Measurements from ENCODE around the gene PRR13. TPM values are rescaled to one million over a fixed set of nuclear protein-coding genes. Genes with fewer than 3 reads are reported as not detected.

Gene PRR13
- total and polyA plus RNA-seq, 2 of the 13 experiments (the other 11 are each of a cell fraction or from before 2014, with no cell fraction given) = 65.0 to 102 TPM

DNA sequence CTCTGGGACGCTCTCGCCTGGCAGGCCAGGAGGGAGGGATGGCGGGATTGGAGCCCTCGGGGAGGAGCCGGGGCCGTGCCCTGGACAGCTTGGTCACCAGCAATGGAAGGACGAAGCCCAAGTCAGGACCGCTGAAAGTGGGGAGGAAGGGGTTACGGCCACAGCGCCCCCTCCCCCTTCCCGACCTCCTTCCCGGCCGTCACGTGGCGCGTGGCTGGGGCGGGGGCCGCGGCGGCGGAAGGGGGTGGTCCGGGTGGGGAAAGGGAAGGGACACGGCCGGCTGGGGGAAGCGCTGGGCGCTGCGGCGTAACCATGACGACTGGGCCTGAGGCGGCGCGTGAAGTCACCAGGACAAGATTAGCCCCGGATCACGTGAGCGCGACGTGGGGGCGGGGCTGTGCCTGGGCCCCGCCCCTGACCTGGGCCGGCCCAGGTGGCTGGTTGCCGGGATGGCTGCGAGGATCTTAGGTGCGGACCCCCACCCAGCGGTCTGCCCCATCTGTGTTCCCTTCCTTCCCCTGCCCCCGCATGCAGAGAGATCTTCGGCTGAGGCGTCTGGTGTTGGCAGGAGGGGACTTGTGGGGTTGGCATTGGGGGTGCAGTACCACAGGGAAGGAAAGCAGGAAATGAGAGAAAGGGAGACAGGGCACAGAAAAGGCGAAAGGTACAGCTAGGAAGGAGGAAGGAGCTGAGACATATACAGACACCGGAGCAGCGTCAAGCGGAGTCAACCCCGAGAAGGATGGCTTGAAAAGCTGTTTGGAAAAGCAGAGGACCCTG, 51.5 kb downstream of the PRR13 start (continued):
- TF ChIP-seq ZNF160 (CRISPR knock-in tag; IDR thresholded peaks at IDR 0.05) = no peak
- TF ChIP-seq, protein P1, sequence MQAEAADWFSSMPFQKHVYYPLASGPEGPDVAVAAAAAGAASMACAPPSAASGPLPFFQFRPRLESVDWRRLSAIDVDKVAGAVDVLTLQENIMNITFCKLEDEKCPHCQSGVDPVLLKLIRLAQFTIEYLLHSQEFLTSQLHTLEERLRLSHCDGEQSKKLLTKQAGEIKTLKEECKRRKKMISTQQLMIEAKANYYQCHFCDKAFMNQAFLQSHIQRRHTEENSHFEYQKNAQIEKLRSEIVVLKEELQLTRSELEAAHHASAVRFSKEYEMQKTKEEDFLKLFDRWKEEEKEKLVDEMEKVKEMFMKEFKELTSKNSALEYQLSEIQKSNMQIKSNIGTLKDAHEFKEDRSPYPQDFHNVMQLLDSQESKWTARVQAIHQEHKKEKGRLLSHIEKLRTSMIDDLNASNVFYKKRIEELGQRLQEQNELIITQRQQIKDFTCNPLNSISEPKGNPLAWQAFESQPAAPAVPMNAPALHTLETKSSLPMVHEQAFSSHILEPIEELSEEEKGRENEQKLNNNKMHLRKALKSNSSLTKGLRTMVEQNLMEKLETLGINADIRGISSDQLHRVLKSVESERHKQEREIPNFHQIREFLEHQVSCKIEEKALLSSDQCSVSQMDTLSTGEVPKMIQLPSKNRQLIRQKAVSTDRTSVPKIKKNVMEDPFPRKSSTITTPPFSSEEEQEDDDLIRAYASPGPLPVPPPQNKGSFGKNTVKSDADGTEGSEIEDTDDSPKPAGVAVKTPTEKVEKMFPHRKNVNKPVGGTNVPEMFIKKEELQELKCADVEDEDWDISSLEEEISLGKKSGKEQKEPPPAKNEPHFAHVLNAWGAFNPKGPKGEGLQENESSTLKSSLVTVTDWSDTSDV (CRISPR knock-in tag; IDR thresholded peaks at IDR 0.05) = 0 out of 2 replicates have a peak, but pooled peaks have one; percentile 42
- peak; percentile 51; the same call in 1 of the 2 replicates for TF ChIP-seq YEATS4 (CRISPR knock-in tag; IDR thresholded peaks at IDR 0.05; ENCODE audit: borderline replicate concordance)
- no peak for TF ChIP-seq PRPF4 (IDR thresholded peaks at IDR 0.05; ENCODE audit: low read depth, low read length, poor library complexity, severe bottlenecking)
- 0 out of 2 replicates have a peak, but pooled peaks have one; percentile 25 for TF ChIP-seq KDM5A (IDR thresholded peaks at IDR 0.05; ENCODE audit: borderline replicate concordance, low read length)
- 0 out of 2 replicates have a peak, but pooled peaks have one; percentile 29 for TF ChIP-seq MXD4 (CRISPR knock-in tag; IDR thresholded peaks at IDR 0.05)
- TF ChIP-seq MXI1 (IDR thresholded peaks at IDR 0.05; ENCODE audit: borderline replicate concordance, low read depth, low read length) = peak; percentile 85; the same call in 1 of the 3 replicates
- peak; percentile 47 for TF ChIP-seq HNRNPLL (IDR thresholded peaks at IDR 0.05; ENCODE audit: low read depth, low read length, poor library complexity, severe bottlenecking)
- 0 out of 2 replicates have a peak, but pooled peaks have one; percentile 17 for TF ChIP-seq ZNF556 (CRISPR knock-in tag; IDR thresholded peaks at IDR 0.05; ENCODE audit: borderline replicate concordance)
- TF ChIP-seq ZBTB7A (CRISPR knock-in tag; IDR thresholded peaks at IDR 0.05) = no peak; the same call in 1 of the 2 replicates
- peak; percentile 20; the same call in 1 of the 2 replicates for TF ChIP-seq PITX1 (CRISPR knock-in tag; IDR thresholded peaks at IDR 0.05)
- peak; percentile 38; the same call in 1 of the 2 replicates for TF ChIP-seq TAF1 (CRISPR knock-in tag; IDR thresholded peaks at IDR 0.05)
- TF ChIP-seq, protein P2, sequence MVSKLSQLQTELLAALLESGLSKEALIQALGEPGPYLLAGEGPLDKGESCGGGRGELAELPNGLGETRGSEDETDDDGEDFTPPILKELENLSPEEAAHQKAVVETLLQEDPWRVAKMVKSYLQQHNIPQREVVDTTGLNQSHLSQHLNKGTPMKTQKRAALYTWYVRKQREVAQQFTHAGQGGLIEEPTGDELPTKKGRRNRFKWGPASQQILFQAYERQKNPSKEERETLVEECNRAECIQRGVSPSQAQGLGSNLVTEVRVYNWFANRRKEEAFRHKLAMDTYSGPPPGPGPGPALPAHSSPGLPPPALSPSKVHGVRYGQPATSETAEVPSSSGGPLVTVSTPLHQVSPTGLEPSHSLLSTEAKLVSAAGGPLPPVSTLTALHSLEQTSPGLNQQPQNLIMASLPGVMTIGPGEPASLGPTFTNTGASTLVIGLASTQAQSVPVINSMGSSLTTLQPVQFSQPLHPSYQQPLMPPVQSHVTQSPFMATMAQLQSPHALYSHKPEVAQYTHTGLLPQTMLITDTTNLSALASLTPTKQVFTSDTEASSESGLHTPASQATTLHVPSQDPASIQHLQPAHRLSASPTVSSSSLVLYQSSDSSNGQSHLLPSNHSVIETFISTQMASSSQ (IDR thresholded peaks at IDR 0.05; ENCODE audit: low read depth) = no peak
- TF ChIP-seq, protein P2 (CRISPR knock-in tag; IDR thresholded peaks at IDR 0.05; ENCODE audit: borderline replicate concordance) = peak; percentile 49; the same call in 1 of the 2 replicates
- TF ChIP-seq, protein P3, sequence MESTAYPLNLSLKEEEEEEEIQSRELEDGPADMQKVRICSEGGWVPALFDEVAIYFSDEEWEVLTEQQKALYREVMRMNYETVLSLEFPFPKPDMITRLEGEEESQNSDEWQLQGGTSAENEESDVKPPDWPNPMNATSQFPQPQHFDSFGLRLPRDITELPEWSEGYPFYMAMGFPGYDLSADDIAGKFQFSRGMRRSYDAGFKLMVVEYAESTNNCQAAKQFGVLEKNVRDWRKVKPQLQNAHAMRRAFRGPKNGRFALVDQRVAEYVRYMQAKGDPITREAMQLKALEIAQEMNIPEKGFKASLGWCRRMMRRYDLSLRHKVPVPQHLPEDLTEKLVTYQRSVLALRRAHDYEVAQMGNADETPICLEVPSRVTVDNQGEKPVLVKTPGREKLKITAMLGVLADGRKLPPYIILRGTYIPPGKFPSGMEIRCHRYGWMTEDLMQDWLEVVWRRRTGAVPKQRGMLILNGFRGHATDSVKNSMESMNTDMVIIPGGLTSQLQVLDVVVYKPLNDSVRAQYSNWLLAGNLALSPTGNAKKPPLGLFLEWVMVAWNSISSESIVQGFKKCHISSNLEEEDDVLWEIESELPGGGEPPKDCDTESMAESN (CRISPR knock-in tag; conservative IDR thresholded peaks at IDR 0.05) = no peak; the same call in 1 of the 2 replicates
- 0 out of 2 replicates have a peak, but pooled peaks have one; percentile 42 for TF ChIP-seq ZNF264 (CRISPR knock-in tag; IDR thresholded peaks at IDR 0.05)
- TF ChIP-seq SIX1 (CRISPR knock-in tag; IDR thresholded peaks at IDR 0.05; ENCODE audit: borderline replicate concordance) = no peak
- peak; percentile 45; the same call in 1 of the 2 replicates for TF ChIP-seq YEATS2 (CRISPR knock-in tag; IDR thresholded peaks at IDR 0.05; ENCODE audit: borderline replicate concordance)
- TF ChIP-seq IRX3 (CRISPR knock-in tag; IDR thresholded peaks at IDR 0.05; ENCODE audit: borderline replicate concordance, low read depth) = no peak
- peak; percentile 65; the same call in 1 of the 2 replicates for TF ChIP-seq ZFX (CRISPR knock-in tag; IDR thresholded peaks at IDR 0.05; ENCODE audit: low read depth)

Measured in HepG2 (cell line).